HG03039 (cell line): ENCODE data around the gene LEMD2.

ENCODE experiments used
- ATAC-seq: cut with Tn5 transposase; IDR thresholded peaks from one replicate; pipeline ENCODE4 v1.9.1; 2021; ENCODE audit warnings: mild to moderate bottlenecking, moderate library complexity; ENCODE audit not compliant: unreplicated experiment

Gene LEMD2

DNA sequence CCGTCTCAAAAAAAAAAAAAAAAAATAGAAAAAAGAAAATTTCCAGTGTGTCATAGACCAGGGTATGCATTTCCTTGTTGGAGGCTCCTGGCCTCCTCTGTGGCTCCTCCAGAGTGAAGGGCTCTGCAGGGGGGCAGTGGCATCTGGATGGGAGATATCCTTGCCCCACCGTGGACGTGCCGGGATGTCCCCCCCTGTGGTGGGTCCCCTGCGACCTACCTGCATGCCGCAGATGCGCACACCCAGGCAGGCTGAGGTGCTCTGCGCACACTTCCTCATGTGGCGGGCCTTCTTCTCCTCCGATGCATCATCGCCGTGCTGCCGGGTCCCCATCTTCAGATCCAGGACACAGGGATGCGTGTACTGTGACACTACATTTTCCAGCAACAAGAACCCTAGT, 63.7 kb downstream of the LEMD2 start:
- ATAC-seq = no peak

DNA sequence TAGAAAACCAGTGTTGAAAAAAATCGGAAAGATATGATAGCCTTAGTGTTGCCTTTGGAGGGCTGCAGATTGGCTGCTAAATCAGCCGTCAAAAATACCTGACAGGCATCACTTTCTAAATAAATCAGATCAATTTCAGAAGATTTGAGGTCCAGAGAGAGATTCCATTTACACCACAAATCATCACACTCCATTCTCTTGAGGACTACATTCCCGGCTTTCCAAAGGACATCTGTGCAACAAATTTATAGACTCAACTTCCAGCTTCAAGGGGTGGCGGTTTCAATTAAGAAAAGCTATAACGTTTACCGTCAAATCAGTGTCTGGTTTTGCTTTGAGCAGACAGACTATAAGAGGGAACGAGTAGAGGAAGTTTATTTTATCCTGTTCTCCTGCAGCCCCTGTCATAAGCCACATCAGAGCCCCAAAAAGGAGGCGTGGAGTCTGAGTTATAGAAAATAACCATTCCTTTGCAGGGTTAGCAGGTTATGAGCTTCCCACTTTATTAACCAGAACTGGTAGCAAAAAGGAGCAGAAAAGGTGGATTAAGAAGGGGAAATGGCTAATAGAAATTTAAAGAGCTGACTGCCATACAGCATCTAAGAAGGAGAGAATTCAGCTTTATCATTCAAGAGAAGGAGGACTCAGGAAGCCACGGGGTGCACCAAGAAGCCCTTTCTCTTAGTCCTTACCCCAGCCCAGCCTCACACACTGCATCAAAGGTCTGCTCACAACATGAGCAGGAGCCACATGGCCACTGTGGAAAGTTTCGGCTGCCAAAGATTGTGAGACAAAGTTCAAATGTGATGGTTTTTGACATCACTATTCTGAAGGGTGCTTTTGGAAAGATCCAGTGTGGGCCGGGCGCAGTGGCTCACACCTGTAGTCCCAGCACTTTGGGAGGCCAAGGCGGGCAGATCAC, 64.6 kb downstream of the LEMD2 start:
- no peak for ATAC-seq

DNA sequence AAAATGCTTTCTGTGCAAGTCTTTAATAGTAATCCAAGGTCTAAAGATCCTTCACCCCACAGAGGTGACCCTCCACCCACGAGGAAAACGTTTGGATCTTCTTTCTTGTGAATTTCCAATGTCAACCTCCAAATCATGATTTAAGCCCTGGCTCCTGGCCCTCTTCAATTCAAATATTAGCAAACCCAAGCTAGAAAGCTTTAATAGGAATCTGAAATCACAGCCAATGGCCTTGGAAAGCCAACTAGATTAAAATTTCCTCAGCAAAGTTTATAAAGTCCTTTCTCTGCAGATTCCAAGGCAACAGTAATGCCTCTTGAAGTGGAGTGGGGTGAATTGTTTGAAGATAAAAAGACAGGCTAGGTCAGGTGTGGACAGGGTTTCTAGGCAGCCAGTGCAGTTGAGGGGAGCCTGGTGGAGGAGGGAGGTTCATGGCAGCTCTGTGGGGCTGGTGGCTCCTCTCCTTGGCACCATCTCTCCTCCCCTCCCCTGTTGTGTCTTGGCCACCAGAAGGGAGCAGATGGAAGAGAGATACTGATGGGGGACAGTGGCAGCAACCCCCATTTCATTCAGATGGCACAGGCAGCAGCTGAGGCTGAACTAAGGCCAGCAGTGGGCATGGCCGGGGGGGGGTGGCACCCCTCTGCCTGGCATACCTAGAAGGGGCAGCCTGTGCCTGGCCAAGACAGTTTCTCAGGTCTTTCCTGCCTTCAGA, 65.4 kb downstream of the LEMD2 start:
- no peak for ATAC-seq

DNA sequence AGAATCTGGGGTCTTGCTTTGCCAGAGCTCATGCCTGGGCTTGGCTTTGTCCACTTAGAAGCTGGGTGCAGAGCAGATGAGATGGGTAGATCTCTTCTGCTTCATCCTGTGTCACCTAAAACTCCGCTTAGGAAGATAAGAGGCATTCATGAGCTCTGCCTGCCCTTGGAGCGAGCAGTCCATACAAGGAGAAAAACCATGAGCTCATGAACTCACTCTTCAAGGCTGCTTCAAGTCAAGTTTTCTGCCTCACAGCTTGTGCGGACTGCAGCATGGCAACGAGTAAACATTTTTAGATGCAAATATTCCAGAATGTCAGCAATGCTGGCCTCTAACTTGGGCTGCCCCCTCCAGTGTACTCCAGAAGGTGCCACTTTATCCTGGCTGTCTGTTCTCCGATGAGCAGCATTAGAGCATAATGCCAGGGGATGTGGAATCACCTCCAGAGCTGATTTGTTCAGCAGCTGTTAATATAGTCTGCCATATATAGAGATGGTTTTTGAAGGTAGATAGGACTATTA, 66.8 kb downstream of the LEMD2 start:
- ATAC-seq = no peak

DNA sequence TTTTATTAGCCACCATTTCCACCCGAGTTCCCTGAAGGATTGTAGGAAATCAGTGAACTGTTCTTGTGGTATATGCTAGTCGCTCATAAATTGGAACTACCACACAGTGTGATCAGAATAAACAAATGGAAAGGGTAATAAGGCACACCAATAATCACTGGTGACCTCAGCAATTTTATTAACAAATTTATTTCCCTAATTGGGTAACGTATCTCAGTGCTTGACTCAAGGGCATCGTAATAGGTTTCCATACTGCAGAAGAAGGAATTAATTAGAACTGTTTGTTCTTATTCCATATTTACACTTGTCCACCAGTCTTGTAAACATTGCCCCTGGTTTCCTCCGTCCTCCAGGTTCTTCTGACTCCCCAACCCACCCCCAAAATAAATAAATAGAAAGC, 67.4 kb downstream of the LEMD2 start:
- ATAC-seq = no peak
